Activated T-cell treated with anti-CD3 and anti-CD28 coated beads, Interleukin-2, amount 50 U/mL, for 72 hours (primary cell): ENCODE data around the gene ADORA1. TPM values are rescaled to one million over a fixed set of nuclear protein-coding genes. Genes with fewer than 3 reads are reported as not detected.

ENCODE experiments used
- ATAC-seq, 2 donors: fragments of 150-1000 bp; cut with Tn5 transposase; replicated peaks in 1 of 2; 2 replicates each; pipeline ENCODE4 v1.10.0; 2021; ENCODE audit warnings: moderate library complexity in 2 of 2, mild to moderate bottlenecking in 1 of 2
- DNase-seq, 2 donors: peaks; one replicate each; pipeline ENCODE4 v3.0.0; 2021 to 2022; ENCODE audit warnings: mixed read lengths in 1 of 2
- H3K27ac Mint-ChIP-seq: one replicate; pipeline ENCODE4 v1.8.0; 2022; ENCODE audit warnings: mild to moderate bottlenecking, moderate library complexity, mixed read lengths
- H3K27me3 Mint-ChIP-seq: one replicate; pipeline ENCODE4 v1.8.0; 2022; ENCODE audit warnings: low read depth, mixed read lengths
- H3K36me3 Mint-ChIP-seq, 2 donors: one replicate each; pipeline ENCODE4 v1.8.0; 2022; ENCODE audit warnings: mixed read lengths in 2 of 2, mild to moderate bottlenecking in 1 of 2; ENCODE audit not compliant: insufficient read depth in 2 of 2
- H3K4me1 Mint-ChIP-seq: one replicate; pipeline ENCODE4 v1.8.0; 2022; ENCODE audit warnings: low read depth, mixed read lengths
- H3K4me3 Mint-ChIP-seq, 2 donors: one replicate each; pipeline ENCODE4 v1.8.0; 2022; ENCODE audit warnings: mild to moderate bottlenecking in 2 of 2, mixed read lengths in 2 of 2, moderate library complexity in 2 of 2
- H3K9me3 Mint-ChIP-seq, 2 donors: one replicate each; pipeline ENCODE4 v1.8.0; 2022; ENCODE audit warnings: mixed read lengths in 2 of 2
- total RNA-seq, 2 donors: library from RNA; stranded (reverse); gene quantifications; one replicate each; pipeline ENCODE4 v1.2.3, GENCODE V29; 2022

The ADORA1 gene
- total RNA-seq, 2 donors from 2014 or later: not detected

DNA sequence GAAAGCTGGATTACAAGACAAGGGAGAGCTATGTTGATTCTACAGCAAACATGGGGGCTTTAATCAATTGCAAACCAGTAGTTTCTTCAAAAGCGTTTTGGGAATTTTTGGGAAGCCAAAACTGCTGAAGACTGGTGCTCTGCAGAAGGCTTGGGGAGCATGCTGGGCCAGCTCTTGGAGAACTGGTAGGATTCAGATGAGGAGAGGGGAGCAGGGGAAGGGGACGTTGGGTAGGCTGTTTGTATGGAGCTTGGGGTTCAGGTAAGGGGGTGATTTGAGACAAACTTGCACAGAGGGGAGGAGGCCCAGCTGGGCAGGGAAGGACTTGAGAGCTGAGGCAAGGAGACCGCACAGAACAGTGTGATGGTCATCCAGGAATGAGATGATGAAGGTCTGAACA lies 39.1 kb upstream of the ADORA1 start:
- DNase-seq: no peak
- Mint-ChIP-seq H3K4me3 (no peak overlapping the region), H3K27ac (no peak overlapping the region), H3K36me3 (no peaks in the 10 kb centered on the region), H3K27me3 (peaks cover 27% of the 10 kb centered on the region), H3K4me1 (no peaks in the 10 kb centered on the region), H3K9me3 (no peaks in the 10 kb centered on the region)
- no peak for ATAC-seq

DNA sequence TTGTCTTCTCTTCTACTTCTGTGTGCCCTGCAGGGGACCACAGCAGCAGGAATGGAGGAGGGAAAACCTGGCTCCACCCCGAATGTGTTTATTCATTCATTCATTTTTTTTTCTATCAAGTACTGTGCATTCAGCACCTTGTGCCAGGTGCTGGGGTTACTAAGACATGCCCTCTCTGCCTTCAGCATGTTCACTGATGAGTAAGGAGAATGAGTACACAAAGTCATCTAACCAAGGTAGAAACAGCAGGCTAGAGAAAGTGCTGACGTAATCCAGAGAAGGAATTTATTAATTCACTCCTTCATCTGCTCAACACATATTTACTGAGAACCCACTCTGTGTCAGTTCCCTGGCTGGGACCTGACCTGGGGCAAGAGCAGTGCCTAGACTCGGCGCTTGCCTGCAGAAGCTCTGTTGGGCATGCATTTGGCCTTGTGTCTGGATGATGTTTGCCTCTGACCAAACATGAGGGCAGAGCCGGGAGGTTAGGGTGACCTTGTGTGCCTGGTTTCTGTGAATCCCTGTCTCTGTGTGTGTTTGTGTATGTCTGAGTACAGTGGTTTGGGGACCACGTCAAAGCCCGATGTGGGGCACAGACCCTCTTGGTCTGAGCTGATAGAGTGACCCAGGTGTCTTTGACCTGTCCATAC lies 38.4 kb upstream of the ADORA1 start:
- Mint-ChIP-seq H3K36me3 (no peaks in the 10 kb centered on the region), H3K4me3 (no peak overlapping the region), H3K27ac (no peak overlapping the region), H3K4me1 (no peaks in the 10 kb centered on the region), H3K9me3 (no peaks in the 10 kb centered on the region), H3K27me3 (peaks cover 27% of the 10 kb centered on the region)
- DNase-seq (no peak), ATAC-seq (no peak)

DNA sequence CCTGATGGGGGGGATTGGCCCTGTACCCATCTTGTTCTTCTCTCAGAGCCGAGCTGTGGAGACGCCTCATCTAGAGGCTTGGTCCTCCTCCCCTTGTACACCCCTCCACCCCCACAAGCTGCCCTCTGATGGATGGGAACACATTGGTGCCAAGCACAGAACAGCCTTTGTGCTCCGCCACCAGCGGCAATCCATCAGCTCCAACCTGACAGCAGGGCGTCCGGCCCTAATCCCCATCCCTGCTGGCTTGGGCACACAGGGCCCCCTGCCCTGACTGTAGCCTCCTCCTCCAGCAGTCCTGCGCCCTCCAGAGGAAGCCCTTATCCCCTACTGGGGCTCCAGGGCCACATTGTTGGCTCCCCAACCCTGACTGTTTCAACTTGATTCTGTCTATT lies 37.9 kb upstream of the ADORA1 start:
- ATAC-seq (no peak), DNase-seq (no peak)
- peaks cover 27% of the 10 kb centered on the region for H3K27me3 Mint-ChIP-seq
- peaks cover 0 to 3% of the 10 kb centered on the region in 2 donors for H3K9me3 Mint-ChIP-seq
- H3K4me3 Mint-ChIP-seq: no peak overlapping the region
- H3K4me1 Mint-ChIP-seq: no peaks in the 10 kb centered on the region
- no peak overlapping the region for H3K27ac Mint-ChIP-seq
- H3K36me3 Mint-ChIP-seq: peaks cover 0 to 2% of the 10 kb centered on the region in 2 donors

DNA sequence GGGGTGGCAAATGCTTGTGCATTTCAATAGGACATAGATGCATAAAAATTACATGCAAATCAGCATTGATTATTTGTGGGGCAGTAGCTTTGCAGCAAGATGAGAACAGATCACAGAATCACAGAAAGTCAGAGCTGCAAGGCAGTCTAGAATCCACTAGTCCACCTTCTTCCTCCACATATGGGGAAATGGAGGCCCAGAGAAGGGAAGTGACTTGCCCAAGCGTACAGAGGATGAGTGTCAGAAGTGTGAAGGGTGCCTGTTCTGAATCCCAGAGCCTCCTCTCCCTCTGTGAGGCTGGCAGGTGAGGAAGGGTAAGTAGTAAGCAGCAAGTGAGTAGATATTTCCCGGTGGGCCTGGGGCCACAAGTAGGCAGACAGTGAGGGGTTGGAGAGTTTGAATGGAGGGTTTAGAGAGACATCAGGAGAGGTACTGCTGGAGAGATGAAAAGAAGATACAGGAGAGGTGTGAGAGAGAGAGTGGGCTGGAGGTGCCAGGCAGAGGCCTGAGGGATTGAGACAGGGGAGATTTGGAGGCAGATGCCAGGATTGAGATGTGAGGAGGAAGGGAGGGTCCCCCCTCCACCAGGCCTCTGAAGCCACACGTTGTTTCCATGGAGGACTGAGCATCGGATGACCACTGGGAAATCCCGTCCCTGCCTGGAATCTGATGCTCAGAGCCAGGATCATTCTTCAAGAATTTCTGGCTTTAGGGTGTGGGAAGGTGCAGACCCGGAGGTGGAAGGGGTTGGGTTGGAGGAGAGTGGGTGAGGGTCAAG lies 36.9 kb upstream of the ADORA1 start:
- H3K4me1 Mint-ChIP-seq: no peaks in the 10 kb centered on the region
- DNase-seq (no peak), ATAC-seq (no peak)
- peaks cover 27% of the 10 kb centered on the region for H3K27me3 Mint-ChIP-seq
- H3K27ac Mint-ChIP-seq: no peak overlapping the region
- no peak overlapping the region for H3K4me3 Mint-ChIP-seq
- peaks cover 2 to 8% of the 10 kb centered on the region in 2 donors for H3K36me3 Mint-ChIP-seq
- peaks cover 7 to 11% of the 10 kb centered on the region in 2 donors for H3K9me3 Mint-ChIP-seq

DNA sequence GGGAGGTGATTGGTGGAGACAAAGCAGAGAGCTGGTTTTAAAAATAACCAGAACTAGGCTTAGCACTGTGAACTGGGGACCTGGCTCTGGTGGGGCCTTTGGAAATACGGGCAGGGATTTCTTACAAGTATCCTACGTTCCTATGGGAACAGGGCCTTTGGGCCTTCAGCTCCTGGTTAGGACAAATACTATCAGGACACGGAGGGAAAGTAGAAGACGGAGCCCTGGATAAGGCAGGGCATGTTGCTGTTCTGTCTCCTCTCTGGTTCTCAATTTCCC lies 36.4 kb upstream of the ADORA1 start:
- H3K27me3 Mint-ChIP-seq: peaks cover 27% of the 10 kb centered on the region
- H3K27ac Mint-ChIP-seq: no peak overlapping the region
- peaks cover 8 to 11% of the 10 kb centered on the region in 2 donors for H3K9me3 Mint-ChIP-seq
- ATAC-seq (no peak), DNase-seq (no peak)
- H3K36me3 Mint-ChIP-seq: peaks cover 3 to 8% of the 10 kb centered on the region in 2 donors
- no peaks in the 10 kb centered on the region for H3K4me1 Mint-ChIP-seq
- H3K4me3 Mint-ChIP-seq: no peak overlapping the region

DNA sequence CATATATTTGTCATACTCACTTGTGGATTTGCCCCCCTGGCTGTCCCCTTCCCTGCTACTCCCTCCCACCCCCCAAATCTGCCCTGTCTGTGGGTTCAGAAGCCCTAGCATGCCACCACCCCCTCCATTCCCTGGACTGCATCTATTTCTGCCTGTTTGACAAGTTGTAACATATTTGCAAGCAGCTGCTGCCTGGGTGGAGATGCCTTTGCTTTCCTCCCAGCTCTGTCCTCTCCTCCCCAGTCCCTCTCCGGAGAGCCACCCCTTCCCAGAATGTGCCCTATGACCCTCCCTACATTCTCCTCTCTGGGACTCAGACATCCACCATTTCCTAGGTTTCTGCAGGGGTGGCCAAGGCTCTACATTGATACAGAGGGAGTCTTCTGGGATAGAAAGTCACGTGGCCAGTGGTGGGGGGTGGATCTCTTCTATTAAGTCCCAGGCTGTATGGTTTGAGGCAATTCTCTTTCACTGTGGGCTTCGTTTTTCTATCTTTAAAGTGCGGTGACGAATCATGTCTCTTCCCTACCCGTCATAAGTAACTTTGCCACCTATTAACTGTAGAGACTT lies 35.7 kb upstream of the ADORA1 start:
- peaks cover 27% of the 10 kb centered on the region for H3K27me3 Mint-ChIP-seq
- DNase-seq (no peak), ATAC-seq (no peak)
- H3K36me3 Mint-ChIP-seq: peaks cover 3 to 8% of the 10 kb centered on the region in 2 donors
- no peaks in the 10 kb centered on the region for H3K4me1 Mint-ChIP-seq
- H3K27ac Mint-ChIP-seq: no peak overlapping the region
- H3K9me3 Mint-ChIP-seq: peaks cover 8 to 12% of the 10 kb centered on the region in 2 donors
- H3K4me3 Mint-ChIP-seq: no peak overlapping the region

DNA sequence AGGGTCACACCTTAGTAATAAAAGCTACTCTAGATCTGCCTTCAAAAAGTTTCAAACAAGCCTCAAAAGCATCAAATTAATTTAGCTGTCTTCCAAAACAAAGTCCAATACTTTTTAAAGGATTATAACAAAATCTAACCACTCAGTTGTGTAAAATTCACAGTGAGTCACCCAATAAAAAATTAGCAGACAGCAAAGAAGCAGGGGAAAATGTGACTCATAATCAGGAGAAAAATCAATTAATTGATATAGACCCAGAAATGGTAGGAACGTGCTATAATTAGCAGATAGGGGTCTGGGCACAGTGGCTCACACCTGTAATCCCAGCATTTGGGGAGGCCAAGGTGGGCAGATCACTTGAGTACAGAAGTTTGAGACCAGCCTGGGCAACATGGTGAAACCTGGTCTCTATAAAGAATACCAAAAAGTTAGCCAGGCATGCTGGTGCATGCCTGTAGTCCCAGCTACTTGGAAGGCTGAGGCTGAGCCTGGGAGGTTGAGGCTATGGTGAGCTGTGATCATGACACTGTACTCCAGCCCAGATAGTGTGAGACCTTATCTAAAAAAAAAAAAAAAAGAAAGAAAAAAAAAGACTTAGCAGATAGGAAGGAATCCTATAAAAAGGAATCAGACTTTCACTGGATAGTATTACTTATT lies 33.6 kb upstream of the ADORA1 start:
- Mint-ChIP-seq H3K27me3 (peaks cover 22% of the 10 kb centered on the region), H3K36me3 (peaks cover 3 to 9% of the 10 kb centered on the region in 2 donors), H3K4me3 (no peak overlapping the region), H3K9me3 (peaks cover 8 to 14% of the 10 kb centered on the region in 2 donors), H3K27ac (no peak overlapping the region), H3K4me1 (no peaks in the 10 kb centered on the region)
- no peak for DNase-seq
- ATAC-seq: no peak

DNA sequence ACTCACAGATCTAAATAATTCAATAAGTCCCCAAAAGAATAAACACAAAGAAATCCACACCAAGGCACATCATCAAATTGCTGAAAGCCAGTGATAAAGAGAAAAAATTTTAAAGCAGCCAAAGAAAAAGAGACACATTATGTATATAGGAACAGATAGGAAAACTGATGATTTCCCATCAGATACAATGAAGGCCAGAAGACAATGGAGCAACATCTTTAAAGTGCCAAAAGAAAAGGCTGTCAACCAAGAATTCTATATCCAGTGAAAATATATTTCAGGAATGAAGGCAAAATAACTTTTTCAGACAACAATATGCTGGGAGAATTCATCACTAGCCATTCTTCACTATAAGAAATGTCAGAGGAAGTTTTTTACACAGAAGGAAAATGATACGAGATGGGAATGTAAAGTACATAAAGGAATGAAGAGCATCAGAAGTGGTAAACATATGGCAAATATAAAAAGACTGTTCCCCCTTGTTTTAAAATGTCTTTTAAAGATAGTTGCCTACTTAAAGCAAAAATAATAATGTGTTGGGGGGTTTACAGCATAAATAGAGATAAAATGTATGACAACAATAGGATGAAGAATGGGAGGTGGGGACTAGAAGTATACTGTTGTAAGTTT lies 32.4 kb upstream of the ADORA1 start:
- no peak overlapping the region for H3K4me3 Mint-ChIP-seq
- no peaks in the 10 kb centered on the region for H3K4me1 Mint-ChIP-seq
- no peak for DNase-seq
- no peak overlapping the region for H3K27ac Mint-ChIP-seq
- ATAC-seq: no peak
- H3K27me3 Mint-ChIP-seq: peaks cover 22% of the 10 kb centered on the region
- H3K36me3 Mint-ChIP-seq: peaks cover 3 to 9% of the 10 kb centered on the region in 2 donors
- peaks cover 8 to 14% of the 10 kb centered on the region in 2 donors for H3K9me3 Mint-ChIP-seq

DNA sequence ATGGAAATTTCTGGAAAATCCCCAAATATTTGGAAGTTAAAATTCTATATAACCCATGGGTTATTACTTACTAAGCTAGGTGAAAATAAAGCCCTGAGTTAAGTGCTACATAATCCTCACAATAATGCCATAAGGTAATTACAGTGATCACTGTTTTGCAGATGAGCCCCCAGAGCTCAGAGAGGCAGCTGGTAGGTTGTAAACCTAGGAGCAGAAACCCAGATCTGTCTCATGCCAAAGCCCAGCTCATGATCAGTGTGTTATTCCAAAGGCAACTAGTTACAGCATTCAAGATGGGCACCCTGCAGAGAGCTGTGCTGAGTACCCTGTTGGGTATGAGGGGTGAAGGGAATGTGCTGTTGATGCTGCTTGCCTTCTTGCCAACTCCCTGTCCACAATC lies 31.0 kb upstream of the ADORA1 start:
- Mint-ChIP-seq H3K4me1 (no peaks in the 10 kb centered on the region), H3K27me3 (peaks cover 14% of the 10 kb centered on the region), H3K4me3 (no peak overlapping the region), H3K27ac (no peak overlapping the region), H3K36me3 (peaks cover 3 to 9% of the 10 kb centered on the region in 2 donors), H3K9me3 (peaks cover 8 to 14% of the 10 kb centered on the region in 2 donors)
- DNase-seq (no peak), ATAC-seq (no peak)

DNA sequence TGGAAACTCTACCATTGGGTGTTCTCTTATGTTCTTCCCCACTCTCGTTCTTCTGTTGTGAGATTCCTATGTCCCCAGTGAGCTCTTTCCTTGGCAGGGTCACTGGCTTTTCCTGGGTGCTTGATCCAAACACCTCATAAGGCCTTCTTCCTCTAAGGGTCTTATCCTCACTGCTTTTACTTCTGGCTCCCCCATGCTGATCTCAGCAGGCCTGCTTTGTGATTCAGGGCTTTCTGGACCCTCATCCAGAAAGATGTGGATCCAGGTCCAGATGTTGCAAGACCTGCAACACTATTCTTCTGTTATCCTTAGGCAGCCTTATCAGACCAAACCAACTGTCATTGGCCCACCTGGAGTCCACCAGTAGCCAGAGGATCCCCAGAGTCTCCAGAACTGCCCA lies 30.5 kb upstream of the ADORA1 start:
- no peak for DNase-seq
- Mint-ChIP-seq H3K27ac (no peak overlapping the region), H3K9me3 (peaks cover 8 to 14% of the 10 kb centered on the region in 2 donors), H3K27me3 (peaks cover 14% of the 10 kb centered on the region), H3K4me3 (no peak overlapping the region), H3K4me1 (no peaks in the 10 kb centered on the region), H3K36me3 (peaks cover 3 to 9% of the 10 kb centered on the region in 2 donors)
- ATAC-seq: no peak

DNA sequence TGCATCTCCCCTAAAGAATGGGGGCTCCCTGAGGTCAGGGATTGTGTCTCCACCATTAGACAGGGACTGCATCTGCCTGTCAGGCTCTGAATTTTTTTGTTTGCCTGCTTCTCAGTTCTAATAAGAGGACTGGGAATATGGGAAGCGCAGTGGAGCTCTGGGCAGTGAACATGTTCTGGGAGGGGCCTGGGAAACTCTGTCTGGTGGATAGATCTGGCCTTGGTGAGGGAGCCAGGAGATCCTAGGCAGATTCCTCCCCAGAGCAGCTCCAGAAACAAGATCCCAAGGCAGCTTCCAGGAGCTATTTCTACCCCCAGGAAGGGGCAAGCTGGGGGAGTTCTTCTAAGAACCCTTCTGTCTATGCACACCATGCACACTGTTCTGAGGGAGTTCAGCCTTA lies 29.1 kb upstream of the ADORA1 start:
- DNase-seq (no peak), ATAC-seq (no peak)
- Mint-ChIP-seq H3K27ac (no peak overlapping the region), H3K36me3 (peaks cover 3 to 9% of the 10 kb centered on the region in 2 donors), H3K9me3 (peaks cover 8 to 14% of the 10 kb centered on the region in 2 donors), H3K4me3 (no peak overlapping the region), H3K27me3 (no peaks in the 10 kb centered on the region), H3K4me1 (no peaks in the 10 kb centered on the region)

DNA sequence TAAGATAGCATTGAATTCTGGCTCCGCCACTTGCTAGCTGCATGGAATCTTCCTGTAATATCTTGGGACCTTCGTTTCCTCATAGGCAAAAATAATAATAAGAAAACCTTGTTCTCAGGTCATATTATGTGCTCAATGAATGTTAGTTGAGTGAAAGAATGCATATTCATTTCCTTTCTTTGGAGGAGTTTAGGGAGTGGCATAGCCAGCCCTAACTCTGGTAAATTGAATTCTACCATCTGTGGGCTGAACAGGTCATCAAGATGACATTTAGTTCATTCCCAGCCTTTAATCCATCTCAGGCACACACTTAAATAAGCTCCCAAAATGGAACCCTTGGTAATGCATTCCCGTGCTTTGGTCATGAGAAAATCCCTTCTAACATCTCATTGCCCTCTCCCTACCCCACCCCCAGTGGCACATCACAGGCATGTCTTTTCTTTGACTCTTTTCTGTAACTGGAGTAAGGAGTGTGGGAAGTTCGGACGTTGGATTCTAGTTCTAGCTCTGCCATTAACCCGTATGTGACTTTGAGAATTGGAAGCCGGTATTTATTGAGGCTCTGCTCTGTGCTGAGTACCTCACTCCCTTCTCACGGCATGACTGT lies 28.5 kb upstream of the ADORA1 start:
- no peaks in the 10 kb centered on the region for H3K4me1 Mint-ChIP-seq
- H3K27ac Mint-ChIP-seq: no peak overlapping the region
- ATAC-seq (no peak), DNase-seq (no peak)
- no peaks in the 10 kb centered on the region for H3K27me3 Mint-ChIP-seq
- no peak overlapping the region for H3K4me3 Mint-ChIP-seq
- peaks cover 8 to 14% of the 10 kb centered on the region in 2 donors for H3K9me3 Mint-ChIP-seq
- H3K36me3 Mint-ChIP-seq: peaks cover 3 to 9% of the 10 kb centered on the region in 2 donors
